ENCODE measurements around the gene GPATCH3.
"Not testable (repeated sequence)": the region's sequence is repeated elsewhere in the genome, so short reads cannot be mapped to it uniquely, and the experiment has no call there.

GPATCH3 gene

DNA sequence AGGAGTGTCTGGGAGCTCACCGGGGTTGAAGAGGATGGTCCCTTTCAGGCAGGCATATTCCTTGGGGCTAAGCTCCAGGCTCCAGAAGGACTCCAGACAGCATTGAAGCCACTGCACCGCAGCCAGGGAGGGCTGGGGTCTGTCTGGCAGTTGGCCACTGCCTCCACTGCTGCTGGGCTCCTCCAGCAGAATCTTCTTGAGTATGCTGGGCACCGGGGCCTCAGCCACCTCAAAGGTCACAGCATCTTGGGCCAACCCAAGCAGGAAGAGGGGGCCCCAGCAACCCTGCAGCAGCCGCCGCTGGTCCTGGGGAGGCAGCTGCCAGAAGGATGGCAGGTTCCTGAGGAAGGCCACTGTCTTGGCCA lies 13.1 kb upstream of the GPATCH3 start:
- DNase-seq = no peak

DNA sequence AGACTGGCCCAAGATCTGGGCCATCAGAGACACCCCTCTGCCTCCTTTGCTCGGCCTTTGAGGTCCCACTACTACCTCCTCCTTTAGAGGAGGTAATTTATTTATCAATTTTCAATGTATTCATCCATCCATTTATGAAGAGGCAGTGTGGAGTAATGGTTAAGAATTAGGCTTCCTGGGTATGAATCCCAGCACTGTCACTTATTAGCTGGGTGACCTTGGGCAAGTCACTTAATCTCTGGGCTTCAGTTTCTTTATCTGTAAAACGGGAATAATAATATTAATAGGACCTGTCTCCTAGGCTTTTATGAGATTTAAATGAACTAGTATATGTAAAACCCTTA lies 11.9 kb upstream of the GPATCH3 start:
- no peak for DNase-seq

DNA sequence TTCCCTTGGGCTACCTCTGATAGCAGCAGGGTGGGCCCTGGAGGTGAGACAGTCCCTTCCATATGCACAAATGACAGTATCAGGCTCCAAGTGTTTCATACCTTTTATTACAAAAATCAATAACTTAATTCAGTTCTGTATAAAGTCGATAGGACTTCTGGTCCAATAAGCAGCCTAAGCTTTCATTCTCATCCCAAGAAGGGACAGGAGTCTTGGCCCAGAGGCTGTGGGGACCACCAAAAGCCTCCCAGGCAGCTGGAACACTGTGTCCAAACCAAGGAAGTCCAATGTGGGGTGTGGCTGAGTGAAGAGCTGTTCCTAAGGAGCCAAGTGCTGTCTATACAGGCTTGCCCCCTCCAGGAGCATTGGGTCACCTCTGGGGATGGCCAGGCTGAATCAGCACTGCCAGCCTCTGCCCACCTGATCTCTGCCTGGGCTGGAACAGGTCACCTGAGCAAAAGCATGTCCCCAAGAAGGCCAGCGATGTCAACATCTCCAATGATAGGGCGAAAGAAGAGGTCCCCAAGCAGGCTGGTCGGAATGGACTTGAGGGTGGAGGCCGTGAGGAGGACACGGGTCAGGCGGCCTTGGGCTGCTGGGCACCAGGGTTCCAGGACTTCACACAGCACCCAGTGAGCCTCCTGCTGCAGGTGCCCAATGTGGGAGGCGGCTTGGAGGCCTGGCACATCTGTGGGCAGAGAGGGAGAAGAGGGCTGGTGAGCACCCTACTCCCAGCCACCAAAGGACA lies 11.3 kb upstream of the GPATCH3 start:
- DNase-seq = no peak

GRCh38 chr1:26910343-26911160 lies 10.3 kb upstream of the GPATCH3 start:
- DNase-seq = no peak

GRCh38 chr1:26909951-26910342 lies 9.7 kb upstream of the GPATCH3 start:
- no peak for DNase-seq

DNA sequence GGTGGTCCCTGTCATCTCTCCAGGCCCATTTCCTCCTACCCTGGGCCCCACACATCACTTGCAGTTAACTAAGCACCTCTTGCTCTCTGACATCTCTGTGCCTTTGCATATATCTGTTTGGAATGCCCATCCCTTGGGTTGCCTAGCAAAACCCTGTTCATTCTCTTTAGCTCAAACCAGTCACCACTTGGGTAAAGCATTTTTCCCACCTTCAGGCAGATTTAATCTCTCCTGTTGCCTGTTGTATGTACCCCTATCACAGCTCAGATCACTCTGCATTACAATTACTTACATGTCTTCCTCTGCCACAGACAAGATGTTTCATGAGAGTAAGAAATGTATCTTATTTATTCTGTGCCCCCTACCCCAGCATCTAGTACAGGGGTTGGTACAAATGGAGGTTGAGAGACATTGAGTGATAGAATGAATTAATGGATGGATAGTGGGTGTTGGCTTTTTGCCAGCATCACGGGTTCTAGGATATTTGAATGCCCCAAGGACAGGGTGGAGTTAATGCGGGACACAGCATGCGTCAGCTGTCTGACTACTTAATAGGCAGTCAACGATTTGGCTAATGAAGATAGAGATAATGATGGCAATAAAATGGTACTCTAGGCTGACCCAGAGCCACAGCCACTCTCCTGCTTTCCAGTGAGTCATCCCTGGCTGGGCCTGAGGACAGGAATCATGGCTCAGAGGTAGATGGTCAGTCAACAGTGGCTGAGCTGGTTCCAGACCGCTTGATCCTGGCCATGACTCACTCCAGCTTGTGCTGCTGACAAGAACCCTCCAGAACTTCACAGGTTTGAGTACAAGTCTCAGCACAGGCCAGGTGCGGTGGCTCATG lies 7.0 kb upstream of the GPATCH3 start:
- DNase-seq = no peak

GRCh38 chr1:26900815-26901511 lies 696 bp upstream of the GPATCH3 start:
- no peak for DNase-seq

- no peak for DNase-seq
These were observed 2.9 kb downstream of the GPATCH3 start for GRCh38 chr1:26897351-26897750.

GRCh38 chr1:26894263-26894662 lies 6.0 kb downstream of the GPATCH3 start:
- no peak for DNase-seq

- no peak for DNase-seq
These were observed 9.8 kb downstream of the GPATCH3 start for GRCh38 chr1:26890467-26890796.

GRCh38 chr1:26889551-26890466 lies 10.5 kb downstream of the GPATCH3 start, which contains the start of gene GPN2:
GPN2 (minus strand) TSS chr1:26890283; CDS start chr1:26890096, 187 bp downstream.
- peak; percentile 77 for DNase-seq

GRCh38 chr1:26888231-26888630 lies 12.0 kb downstream of the GPATCH3 start:
- no peak for DNase-seq

- DNase-seq = peak; percentile 19
These were observed 13.1 kb downstream of the GPATCH3 start for GRCh38 chr1:26887125-26887524.

DNA sequence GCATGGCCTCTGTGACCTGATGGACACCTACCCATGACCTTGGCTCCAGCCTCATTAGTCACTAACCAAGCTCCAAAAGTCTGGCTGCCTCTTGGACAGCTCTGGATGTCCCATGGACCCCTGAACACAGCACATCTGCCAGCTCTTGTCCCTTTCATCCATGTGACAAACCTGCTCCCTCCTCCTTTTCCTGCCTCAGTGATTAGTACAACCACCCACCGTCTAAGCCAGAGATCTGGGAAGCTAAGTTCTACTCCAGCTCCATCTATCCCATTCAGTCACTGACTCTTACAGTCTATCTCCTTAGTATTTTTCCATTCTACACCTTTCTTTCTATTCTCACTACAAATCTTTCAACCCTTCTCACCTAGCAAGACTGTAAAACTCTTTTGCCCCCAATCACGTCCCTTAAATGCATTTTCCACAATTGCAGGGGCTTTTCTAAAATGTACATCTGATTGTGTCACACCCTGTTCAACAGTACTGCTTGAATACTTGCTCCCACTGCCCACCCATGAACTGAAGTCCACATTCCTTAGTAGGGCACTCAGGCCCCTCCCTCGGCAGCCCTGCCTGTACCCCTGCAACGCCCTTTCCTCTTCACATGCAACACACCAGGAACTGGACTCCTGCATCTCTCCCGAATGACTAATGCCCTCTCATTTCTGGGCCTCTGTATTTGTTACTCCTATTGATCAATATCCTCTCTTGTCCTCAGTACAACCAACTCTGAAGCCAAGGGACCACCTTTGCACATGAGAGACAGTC lies 17.4 kb downstream of the GPATCH3 start:
- DNase-seq = no peak

GRCh38 chr1:26881611-26882010 lies 18.7 kb downstream of the GPATCH3 start:
- DNase-seq = not testable (repeated sequence)

- no peak for DNase-seq
These were observed 20.5 kb downstream of the GPATCH3 start for GRCh38 chr1:26879793-26880192.

DNA sequence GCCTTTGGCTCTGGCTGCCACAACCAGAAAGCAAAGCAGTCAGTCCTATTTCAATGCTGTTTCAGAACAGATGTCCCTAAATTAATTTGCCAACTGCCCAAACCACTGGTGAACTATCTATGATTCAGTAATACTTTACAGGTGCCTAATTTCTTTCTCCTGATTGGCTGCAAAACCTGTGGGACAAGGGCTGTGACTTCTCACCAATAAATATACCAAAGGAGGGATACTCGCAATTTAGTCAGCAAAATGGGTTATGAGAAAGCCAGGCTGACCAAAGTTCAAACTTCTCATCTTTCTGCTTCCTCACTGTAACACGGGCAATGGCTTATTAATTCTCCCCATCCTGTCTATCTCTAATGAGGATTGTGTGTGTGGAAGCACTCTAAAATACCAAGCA lies 22.9 kb downstream of the GPATCH3 start:
- no peak for DNase-seq

GRCh38 chr1:26874896-26875295 lies 25.4 kb downstream of the GPATCH3 start:
- DNase-seq = no peak

GRCh38 chr1:26873097-26873496 lies 27.2 kb downstream of the GPATCH3 start:
- not testable (repeated sequence) for DNase-seq

DNA sequence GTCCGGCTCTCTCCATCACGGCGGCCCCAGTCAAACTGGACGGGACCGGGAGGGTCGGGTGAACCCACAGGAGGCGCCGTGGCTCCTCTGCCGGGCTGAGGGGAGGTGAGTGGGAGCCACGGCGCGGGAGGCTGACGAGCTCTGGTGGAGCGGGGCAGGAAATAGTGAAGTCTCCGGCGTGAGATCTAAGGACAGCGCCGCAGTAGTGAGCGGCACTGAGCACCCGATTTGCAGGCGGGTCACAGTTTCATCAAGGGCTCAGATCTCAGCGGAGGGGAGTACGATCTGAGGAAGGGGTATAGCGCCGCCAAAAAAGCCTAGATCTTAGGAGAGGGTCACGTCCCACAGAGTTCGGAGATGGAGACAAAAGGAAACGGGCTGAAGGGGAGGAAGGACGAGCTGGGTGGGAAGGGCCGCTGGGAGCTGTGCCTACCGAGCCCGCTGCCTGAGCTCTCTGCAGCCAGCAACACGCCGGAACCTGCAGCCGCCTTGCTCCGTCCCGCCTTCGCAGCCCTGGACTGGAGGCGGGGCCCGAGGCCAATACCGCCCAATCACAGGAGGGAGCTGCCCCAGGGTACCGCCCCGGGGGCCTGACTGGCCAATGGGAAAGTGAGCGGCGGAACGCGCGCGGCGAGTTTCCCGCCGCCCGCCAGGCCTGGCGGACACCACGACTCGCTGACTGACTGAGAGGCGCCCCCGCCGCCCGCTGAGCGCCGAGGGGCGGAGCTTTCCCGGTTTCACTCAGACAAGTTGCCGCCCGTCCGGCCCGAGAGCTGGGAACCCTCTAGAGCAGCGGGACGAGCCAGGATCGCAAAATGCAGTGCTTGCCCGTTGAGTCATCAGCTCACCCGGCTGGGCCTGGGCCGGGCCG lies 35.4 kb downstream of the GPATCH3 start:
- peak; percentile 93 for DNase-seq

Data from CD4-positive, alpha-beta T cell treated with Interleukin-4 for 4 hours (primary cell).